T-helper 2 cell treated with Interferon-gamma antibody and Interleukin-4, amounts not matched to agents 5 μg/mL and 100 μg/mL, for 36 hours (primary cell): ENCODE results near the gene JDP2.
"Not testable (repeated sequence)": the region's sequence is repeated elsewhere in the genome, so short reads cannot be mapped to it uniquely, and the experiment has no call there.

ENCODE experiments used
- DNase-seq: peaks from one replicate; pipeline ENCODE4 v3.0.0; 2021; ENCODE audit warnings: low spot score
- H3K27ac Mint-ChIP-seq: one replicate; pipeline ENCODE4 v1.8.0; 2021; ENCODE audit warnings: mild to moderate bottlenecking, mixed read lengths
- H3K27me3 Mint-ChIP-seq: one replicate; pipeline ENCODE4 v1.8.0; 2021; ENCODE audit warnings: low read depth, mixed read lengths
- H3K36me3 Mint-ChIP-seq: one replicate; pipeline ENCODE4 v1.8.0; 2021; ENCODE audit warnings: low read depth, mixed read lengths
- H3K4me1 Mint-ChIP-seq: one replicate; pipeline ENCODE4 v1.8.0; 2021; ENCODE audit warnings: low read depth, mixed read lengths
- H3K4me3 Mint-ChIP-seq: one replicate; pipeline ENCODE4 v1.8.0; 2022; ENCODE audit warnings: mild to moderate bottlenecking, moderate library complexity, mixed read lengths
- H3K9me3 Mint-ChIP-seq: one replicate; pipeline ENCODE4 v1.8.0; 2021; ENCODE audit warnings: mixed read lengths

The JDP2 gene, protein sequence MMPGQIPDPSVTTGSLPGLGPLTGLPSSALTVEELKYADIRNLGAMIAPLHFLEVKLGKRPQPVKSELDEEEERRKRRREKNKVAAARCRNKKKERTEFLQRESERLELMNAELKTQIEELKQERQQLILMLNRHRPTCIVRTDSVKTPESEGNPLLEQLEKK

DNA sequence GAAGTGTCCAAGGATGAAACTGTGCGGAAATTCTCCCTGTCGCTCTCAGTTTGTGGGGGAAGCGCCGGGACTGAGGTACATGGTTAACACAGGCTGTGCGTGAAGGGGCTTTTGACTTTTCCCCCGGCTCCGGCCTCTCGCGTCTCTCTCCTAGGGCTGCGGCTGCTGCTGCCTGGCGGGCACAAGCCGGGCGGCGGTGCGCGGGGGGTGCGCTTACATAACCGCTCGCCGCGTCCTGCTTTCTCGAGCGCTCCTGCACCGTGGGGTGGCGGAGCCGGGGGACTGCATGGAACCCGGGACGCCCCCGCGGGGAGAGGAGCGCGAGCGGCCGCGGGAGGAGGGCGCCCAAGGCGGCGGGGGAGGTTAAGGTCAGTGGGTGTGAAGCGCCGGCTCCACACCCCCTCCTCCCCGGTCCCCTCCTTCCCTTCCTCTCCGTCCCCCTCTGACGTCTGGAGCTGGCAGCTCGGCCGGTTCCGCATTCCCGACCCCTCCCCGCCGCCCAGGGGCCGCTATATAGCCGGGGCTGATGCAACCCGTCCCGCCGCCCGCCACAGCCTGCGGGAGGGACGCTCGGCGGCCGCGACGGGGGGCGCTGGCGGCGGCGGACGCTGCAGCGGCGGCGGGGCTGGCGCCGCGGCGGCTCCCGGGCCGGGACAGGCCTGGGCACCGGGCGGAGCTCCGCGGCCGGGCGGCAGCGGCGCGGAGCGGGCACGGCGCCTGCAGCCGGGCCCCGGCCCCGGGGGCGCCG, at the start of gene JDP2:
Gene JDP2 (plus strand): TSS at position 541 of the 748 bp plus-strand sequence. CDS start 9,899 bp downstream, outside the sequence.
- DNase-seq, result peak; percentile 44
- Mint-ChIP-seq H3K4me3 (peak within 1 kb of the TSS; percentile 80), H3K4me1 (peaks cover 14% of the 10 kb centered on the region), H3K36me3 (no peaks in the 10 kb centered on the region), H3K27ac (no peak within 1 kb of the TSS), H3K9me3 (peaks cover 8% of the 10 kb centered on the region), H3K27me3 (peaks cover 15% of the 10 kb centered on the region)

DNA sequence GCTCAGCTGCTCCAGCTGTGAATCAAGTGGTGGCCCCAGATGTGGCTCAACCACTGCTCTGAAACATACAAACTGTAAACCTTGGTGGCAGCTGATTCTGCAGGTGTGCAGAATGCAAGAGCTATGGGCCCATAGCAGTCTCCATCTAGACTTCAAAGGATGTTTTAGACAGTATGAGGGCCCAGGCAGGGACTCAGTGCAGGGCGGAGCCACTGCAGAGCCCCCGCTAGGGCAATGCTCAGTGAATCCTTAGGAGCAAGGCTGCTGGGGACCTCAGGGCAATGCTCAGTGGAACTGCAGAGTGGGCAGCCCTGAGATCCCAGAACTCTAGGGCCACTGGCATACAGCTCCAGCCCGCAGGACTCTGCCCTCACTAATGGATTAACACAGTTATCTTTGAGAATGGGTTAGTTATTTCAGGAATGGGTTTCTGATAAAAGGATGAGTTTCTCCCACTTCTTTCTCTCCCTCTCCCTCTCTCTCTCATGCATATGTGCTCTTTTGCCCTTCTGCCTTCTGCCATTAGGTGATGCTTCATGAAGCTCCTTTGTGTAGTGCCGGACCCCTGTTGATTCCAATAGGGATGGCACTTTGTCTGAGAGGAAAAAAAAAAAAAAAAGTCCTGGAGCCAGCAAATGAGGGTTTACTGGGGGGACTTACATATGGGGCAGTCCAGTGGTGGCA, 48.4 kb upstream of the JDP2 start:
- Mint-ChIP-seq H3K4me1 (no peaks in the 10 kb centered on the region), H3K4me3 (no peak overlapping the region), H3K9me3 (no peaks in the 10 kb centered on the region), H3K27me3 (peaks cover 11% of the 10 kb centered on the region), H3K36me3 (no peaks in the 10 kb centered on the region), H3K27ac (no peak overlapping the region)
- no peak for DNase-seq

DNA sequence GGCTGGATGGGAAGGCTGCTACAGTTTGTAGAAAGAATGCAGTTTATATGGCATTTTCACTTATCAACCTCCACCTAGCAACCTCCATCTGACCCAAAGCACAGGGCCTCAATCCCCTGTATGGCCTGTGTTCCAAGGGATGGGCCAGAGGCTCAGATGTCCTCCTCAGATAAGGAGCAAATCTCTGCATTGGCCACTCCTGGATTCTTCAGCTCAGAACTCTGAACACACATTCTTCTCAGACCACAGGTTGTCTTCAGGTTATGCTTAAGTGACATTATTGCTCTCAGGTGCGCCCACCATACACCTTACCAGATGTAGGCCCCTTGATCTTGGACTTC, 47.9 kb upstream of the JDP2 start:
- Mint-ChIP-seq H3K9me3 (no peaks in the 10 kb centered on the region), H3K36me3 (no peaks in the 10 kb centered on the region), H3K27ac (no peak overlapping the region), H3K4me1 (no peaks in the 10 kb centered on the region), H3K4me3 (no peak overlapping the region), H3K27me3 (peaks cover 15% of the 10 kb centered on the region)
- no peak for DNase-seq

DNA sequence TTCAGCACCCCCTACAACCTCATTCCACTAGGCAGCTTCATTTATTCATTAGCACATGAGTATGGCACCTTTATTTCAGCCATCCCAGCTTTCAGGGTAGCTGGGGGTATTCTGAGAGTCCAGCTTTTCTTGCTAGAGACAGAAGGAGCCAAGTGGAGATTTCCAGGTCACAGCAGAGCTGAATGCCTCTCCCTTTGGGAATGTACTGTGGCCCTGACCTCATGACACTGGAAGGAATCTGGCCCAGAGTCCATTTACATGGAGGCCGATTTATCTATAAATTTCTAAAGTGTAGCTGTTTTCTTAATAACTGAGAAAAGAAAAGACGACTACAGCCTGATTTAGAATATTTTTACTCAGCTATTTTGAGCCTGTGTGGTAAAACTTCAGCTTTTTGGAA, 47.2 kb upstream of the JDP2 start:
- Mint-ChIP-seq H3K4me3 (no peak overlapping the region), H3K4me1 (no peaks in the 10 kb centered on the region), H3K9me3 (no peaks in the 10 kb centered on the region)

DNA sequence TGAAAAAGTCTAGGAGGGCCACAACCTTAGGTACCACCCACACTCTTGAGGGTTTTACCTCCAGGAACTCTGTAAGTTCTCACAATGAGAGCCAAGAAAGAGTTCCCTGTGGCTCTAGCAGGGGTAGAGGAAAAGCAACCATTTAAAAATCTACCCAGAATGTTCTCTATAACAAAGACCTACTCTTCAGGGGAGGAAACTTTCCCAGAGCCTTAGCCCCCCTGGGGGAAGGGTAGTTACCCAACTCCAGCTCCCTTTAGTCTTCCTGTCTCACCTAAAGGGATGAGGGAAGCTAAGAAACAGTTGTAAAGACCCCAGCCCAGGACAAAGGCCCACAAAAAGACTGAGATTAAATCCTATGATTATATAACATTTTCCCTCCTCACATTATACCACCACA, 46.2 kb upstream of the JDP2 start:
- no peak overlapping the region for H3K27ac Mint-ChIP-seq
- H3K4me3 Mint-ChIP-seq, result no peak overlapping the region
- no peaks in the 10 kb centered on the region for H3K9me3 Mint-ChIP-seq
- DNase-seq, result no peak
- H3K27me3 Mint-ChIP-seq, result peaks cover 27% of the 10 kb centered on the region
- no peaks in the 10 kb centered on the region for H3K4me1 Mint-ChIP-seq
- no peaks in the 10 kb centered on the region for H3K36me3 Mint-ChIP-seq

More for the DNA sequence above, 47.2 kb upstream of the JDP2 start:
- DNase-seq, result no peak
- Mint-ChIP-seq H3K27me3 (peaks cover 17% of the 10 kb centered on the region), H3K27ac (no peak overlapping the region), H3K36me3 (no peaks in the 10 kb centered on the region)

DNA sequence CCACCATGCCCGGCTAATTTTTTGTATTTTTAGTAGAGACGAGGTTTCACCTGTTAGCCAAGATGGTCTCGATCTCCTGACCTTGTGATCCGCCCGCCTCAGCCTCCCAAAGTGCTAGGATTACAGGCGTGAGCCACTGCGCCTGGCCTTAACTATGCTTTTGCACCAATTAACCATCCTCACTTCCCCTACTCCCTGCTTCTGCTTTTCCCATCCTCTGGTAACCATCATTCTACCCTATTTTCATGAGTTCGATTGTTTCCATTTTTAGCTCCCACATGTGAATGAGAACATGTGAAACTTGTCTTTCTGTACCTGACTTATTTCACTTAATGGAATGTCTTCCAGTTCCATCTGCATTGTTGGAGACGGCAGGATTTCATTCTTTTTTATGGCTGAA, 44.6 kb upstream of the JDP2 start:
- not testable (repeated sequence) for H3K4me3 Mint-ChIP-seq, H3K9me3 Mint-ChIP-seq, H3K27ac Mint-ChIP-seq, H3K4me1 Mint-ChIP-seq, DNase-seq, H3K36me3 Mint-ChIP-seq
- peaks cover 41% of the 10 kb centered on the region for H3K27me3 Mint-ChIP-seq

DNA sequence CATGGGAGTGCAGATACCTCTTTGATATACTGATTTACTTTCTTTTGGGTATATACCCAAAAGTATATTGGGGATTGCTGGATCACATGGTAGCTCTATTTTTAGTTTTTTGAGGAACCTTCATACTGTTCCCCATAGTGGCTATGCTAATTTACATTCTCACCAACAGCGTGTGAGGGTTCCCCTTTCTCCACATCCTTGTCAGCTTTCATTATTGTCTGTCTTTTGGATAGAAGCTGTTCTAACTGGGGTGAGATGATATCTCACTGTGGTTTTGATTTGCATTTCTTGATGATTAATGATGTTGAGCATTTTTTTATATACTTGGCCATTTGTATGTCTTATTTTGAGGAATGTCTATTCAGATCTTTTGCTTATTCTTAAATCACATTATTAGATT, 44.1 kb upstream of the JDP2 start:
- H3K4me1 Mint-ChIP-seq, result no peaks in the 10 kb centered on the region
- H3K4me3 Mint-ChIP-seq, result no peak overlapping the region
- no peak for DNase-seq
- peaks cover 46% of the 10 kb centered on the region for H3K27me3 Mint-ChIP-seq
- H3K27ac Mint-ChIP-seq, result no peak overlapping the region
- no peaks in the 10 kb centered on the region for H3K9me3 Mint-ChIP-seq
- no peaks in the 10 kb centered on the region for H3K36me3 Mint-ChIP-seq

DNA sequence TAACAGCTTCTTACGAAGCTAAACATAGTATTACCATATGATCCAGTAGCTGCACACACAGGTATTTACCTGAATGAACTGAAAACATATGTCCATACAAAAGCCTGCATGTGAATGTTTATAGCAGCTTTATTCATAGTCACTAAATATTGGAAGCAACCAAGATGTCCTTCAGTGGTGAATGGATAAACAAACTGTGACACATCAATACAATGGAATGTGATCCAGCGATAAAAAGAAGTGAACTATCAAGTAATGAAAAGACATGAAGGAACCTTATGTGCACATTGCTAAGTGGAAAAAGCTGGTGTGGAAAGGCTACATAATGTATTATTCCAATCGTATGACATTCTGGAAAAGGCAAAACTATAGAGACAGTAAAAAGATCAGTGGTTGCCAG, 38.1 kb upstream of the JDP2 start:
- no peaks in the 10 kb centered on the region for H3K4me1 Mint-ChIP-seq
- no peaks in the 10 kb centered on the region for H3K36me3 Mint-ChIP-seq
- H3K27me3 Mint-ChIP-seq, result peaks cover 46% of the 10 kb centered on the region
- no peak for DNase-seq
- H3K4me3 Mint-ChIP-seq, result no peak overlapping the region
- no peaks in the 10 kb centered on the region for H3K9me3 Mint-ChIP-seq
- H3K27ac Mint-ChIP-seq, result no peak overlapping the region

DNA sequence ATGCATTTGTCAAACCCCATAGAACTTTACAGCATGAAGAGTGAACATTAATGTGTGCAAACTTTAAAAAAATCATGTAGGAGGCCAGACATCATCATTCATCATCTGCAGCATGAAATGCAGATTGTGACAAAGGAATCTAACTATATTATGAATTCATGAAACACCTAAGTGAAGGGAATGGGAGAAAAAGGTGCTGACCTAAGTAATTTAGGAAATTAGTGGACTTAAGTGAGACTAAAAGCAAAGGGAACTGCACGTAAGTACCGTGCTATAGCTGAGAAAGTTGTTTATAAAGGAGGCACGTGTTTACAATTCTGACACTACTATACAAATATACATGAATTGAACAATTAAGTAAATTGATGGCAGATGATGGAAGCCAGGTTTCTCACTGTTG, 37.6 kb upstream of the JDP2 start:
- Mint-ChIP-seq H3K4me1 (no peaks in the 10 kb centered on the region), H3K36me3 (no peaks in the 10 kb centered on the region), H3K27ac (no peak overlapping the region), H3K27me3 (peaks cover 42% of the 10 kb centered on the region), H3K9me3 (no peaks in the 10 kb centered on the region), H3K4me3 (no peak overlapping the region)
- DNase-seq, result no peak

DNA sequence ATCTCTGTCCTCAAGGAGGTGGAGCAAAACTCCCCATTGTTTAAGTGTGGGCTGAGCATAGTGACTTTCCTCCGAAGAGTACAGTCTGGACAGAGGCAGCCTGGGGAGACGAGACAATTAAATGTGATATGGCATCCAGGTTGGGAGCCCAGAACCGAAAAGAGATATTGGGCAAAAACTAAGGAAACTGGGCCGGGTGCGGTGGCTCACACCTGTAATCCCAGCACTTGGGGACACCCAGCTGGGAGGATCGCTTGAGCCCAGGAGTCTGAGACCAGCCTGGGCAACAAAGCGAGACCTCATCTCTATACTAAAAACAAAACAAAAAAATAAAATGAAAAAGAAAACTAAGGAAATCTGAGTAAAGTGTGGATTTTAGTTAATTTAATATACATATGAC, 35.9 kb upstream of the JDP2 start:
- no peak for DNase-seq
- Mint-ChIP-seq H3K9me3 (no peaks in the 10 kb centered on the region), H3K27me3 (peaks cover 33% of the 10 kb centered on the region), H3K27ac (no peak overlapping the region), H3K4me1 (no peaks in the 10 kb centered on the region), H3K4me3 (no peak overlapping the region), H3K36me3 (no peaks in the 10 kb centered on the region)

DNA sequence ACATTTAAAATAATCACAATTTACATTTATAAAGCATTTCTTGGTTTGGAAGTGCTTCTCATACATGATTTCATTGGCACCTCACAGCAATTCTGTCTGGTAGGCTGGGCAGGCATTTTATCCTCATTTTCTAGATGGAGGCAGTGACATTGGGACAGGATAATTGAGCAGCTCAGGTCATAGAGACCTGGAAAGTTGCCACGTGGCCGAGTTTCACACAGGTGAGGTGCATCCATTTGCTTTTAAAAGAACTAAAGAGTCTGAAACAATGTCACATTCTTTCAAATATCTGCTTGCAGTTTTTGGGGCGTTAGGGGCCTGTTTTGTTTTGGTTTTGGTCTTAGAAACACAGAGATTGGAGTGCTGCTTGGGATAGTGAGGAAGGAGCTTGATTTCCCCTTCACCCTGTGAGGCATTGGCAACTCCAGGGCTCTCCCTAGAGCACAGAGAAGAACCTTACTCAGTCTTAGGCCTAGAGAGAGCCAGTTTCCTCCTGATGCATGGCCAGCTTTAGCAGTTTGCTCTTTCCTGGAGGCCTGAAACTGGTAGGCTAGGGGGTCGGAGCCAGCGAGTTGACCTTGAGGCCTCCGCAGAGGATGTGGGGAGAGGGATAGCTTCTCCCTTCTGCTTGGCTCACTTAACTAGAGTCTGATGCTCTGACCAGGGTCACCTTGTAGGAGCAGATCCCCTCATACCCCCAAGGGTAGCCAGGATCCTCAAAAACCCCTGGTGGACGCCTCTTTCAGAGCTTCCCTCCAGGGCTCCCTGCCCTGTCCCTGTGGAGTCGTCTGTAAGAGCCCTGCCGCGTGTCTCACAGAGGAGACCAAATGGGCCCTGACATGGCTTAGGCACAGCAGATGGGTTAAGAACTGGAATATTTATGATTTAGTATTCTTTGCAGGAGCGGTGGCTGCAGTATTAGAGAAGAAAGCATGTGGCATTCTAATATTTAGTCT, 34.9 kb upstream of the JDP2 start:
- peaks cover 24% of the 10 kb centered on the region for H3K27me3 Mint-ChIP-seq
- H3K27ac Mint-ChIP-seq, result no peak overlapping the region
- no peaks in the 10 kb centered on the region for H3K4me1 Mint-ChIP-seq
- DNase-seq, result no peak
- H3K36me3 Mint-ChIP-seq, result no peaks in the 10 kb centered on the region
- no peak overlapping the region for H3K4me3 Mint-ChIP-seq
- H3K9me3 Mint-ChIP-seq, result no peaks in the 10 kb centered on the region

DNA sequence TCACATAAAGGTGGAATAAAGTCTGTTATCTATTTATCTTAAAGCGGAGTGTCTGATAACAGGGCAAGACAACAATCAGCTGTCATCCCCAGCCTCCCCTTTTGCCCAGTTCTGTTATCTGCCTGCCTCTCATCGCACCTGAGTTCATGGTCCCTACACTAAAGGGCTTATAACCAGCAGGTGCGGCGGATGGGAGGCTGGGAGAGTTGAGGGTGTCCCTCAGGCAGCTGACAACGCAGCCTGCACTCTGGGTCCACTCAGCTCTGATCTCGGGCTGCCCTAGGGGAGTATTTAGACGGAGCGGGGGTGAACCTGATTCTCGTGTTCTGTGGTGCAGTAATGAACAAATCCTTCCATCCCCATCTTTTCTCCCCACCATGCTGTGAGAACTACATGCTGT, 34.0 kb upstream of the JDP2 start:
- H3K4me1 Mint-ChIP-seq, result no peaks in the 10 kb centered on the region
- H3K27ac Mint-ChIP-seq, result no peak overlapping the region
- no peaks in the 10 kb centered on the region for H3K9me3 Mint-ChIP-seq
- peaks cover 16% of the 10 kb centered on the region for H3K27me3 Mint-ChIP-seq
- no peaks in the 10 kb centered on the region for H3K36me3 Mint-ChIP-seq
- no peak for DNase-seq
- no peak overlapping the region for H3K4me3 Mint-ChIP-seq

DNA sequence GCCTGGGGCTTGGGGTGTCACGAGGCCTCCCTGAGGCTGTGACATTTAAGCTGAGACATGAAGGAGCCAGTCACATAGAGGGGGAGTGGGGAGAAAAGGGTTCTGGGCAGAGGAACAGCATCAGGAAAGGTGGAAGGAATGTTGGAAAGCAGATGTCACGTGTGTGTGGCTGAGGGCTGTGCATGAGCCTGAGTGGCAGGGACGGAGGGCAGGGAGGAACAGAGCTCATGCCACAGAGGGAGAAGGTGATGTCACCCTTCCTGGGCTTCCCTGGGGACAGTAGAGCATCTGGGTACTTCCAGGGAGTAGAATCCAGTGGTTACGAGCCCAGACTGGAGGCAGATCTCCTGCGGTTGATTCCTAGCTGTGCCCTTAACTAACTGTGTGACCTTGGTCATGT, 32.0 kb upstream of the JDP2 start:
- no peak overlapping the region for H3K27ac Mint-ChIP-seq
- DNase-seq, result no peak
- no peaks in the 10 kb centered on the region for H3K36me3 Mint-ChIP-seq
- H3K4me3 Mint-ChIP-seq, result no peak overlapping the region
- peaks cover 5% of the 10 kb centered on the region for H3K4me1 Mint-ChIP-seq
- peaks cover 5% of the 10 kb centered on the region for H3K27me3 Mint-ChIP-seq
- no peaks in the 10 kb centered on the region for H3K9me3 Mint-ChIP-seq

DNA sequence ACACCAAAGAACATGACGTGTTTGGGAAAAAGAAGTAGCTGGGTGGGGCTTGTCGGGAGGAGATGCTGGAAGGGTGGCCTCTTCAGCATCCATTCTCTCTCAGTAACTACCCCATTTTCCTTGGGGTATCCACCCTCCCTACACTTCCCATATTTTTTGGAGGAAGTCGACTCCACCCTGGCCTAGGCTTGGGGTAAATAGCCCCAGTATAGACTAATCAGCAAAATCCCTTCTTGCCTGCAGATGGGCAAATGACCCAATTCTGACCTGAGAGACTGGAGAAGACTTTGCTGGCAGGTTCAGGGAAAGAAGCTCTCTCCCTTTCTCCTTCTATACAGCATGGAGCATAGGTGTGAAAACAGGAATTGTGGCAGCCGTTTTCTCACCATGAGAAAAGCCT, 28.5 kb upstream of the JDP2 start:
- peaks cover 6% of the 10 kb centered on the region for H3K4me1 Mint-ChIP-seq
- peaks cover 6% of the 10 kb centered on the region for H3K27me3 Mint-ChIP-seq
- no peak for DNase-seq
- no peaks in the 10 kb centered on the region for H3K36me3 Mint-ChIP-seq
- no peaks in the 10 kb centered on the region for H3K9me3 Mint-ChIP-seq
- H3K4me3 Mint-ChIP-seq, result no peak overlapping the region
- no peak overlapping the region for H3K27ac Mint-ChIP-seq
